HTR-8/SVneo (cell line): Measurements from ENCODE around the gene KLF2.
"Not testable (repeated sequence)": the region's sequence is repeated elsewhere in the genome, so short reads cannot be mapped to it uniquely, and the experiment has no call there.

Experiments used
- DNase-seq: peaks from one replicate; pipeline ENCODE4 v3.0.0; 2011; ENCODE audit warnings: low spot score, mixed read lengths; ENCODE audit not compliant: insufficient read length
- FAIRE-seq: peaks from 2 replicates; lab custom pipeline; 2011; peaks lifted over from hg19 to GRCh38; lab: Jason Lieb, UNC

KLF2 gene

GRCh38 chr19:16335226-16335625 is 10.6 kb downstream of the KLF2 start:
- FAIRE-seq (no peak), DNase-seq (no peak)

GRCh38 chr19:16336571-16336970 is 11.9 kb downstream of the KLF2 start:
- no peak for FAIRE-seq
- no peak for DNase-seq

- no peak for DNase-seq
- FAIRE-seq, result peak; percentile 58
Observed at GRCh38 chr19:16337809-16338469, 13.3 kb downstream of the KLF2 start.

GRCh38 chr19:16338470-16339360 is 14.1 kb downstream of the KLF2 start:
- peak; percentile 46 for FAIRE-seq
- peak; percentile 92 for DNase-seq

GRCh38 chr19:16339361-16339725 is 14.7 kb downstream of the KLF2 start:
- FAIRE-seq (peak; percentile 28), DNase-seq (no peak)

- DNase-seq (peak; percentile 78), FAIRE-seq (no peak)
Observed at GRCh38 chr19:16340092-16340491, 15.5 kb downstream of the KLF2 start.

- FAIRE-seq (no peak), DNase-seq (no peak)
Observed at GRCh38 chr19:16340654-16341053, 16.0 kb downstream of the KLF2 start.

- FAIRE-seq, result no peak
- DNase-seq, result no peak
Observed at GRCh38 chr19:16342002-16342715, 17.5 kb downstream of the KLF2 start.

GRCh38 chr19:16343156-16343555 is 18.5 kb downstream of the KLF2 start:
- DNase-seq, result no peak
- no peak for FAIRE-seq

- no peak for DNase-seq
- FAIRE-seq, result no peak
Observed at GRCh38 chr19:16345457-16345856, 20.8 kb downstream of the KLF2 start.

- DNase-seq, FAIRE-seq: not testable (repeated sequence)
Observed at GRCh38 chr19:16347099-16347498, 22.5 kb downstream of the KLF2 start.

GRCh38 chr19:16347706-16348105 is 23.1 kb downstream of the KLF2 start:
- DNase-seq (no peak), FAIRE-seq (no peak)

- no peak for FAIRE-seq
- no peak for DNase-seq
Observed at GRCh38 chr19:16349551-16350152, 25.0 kb downstream of the KLF2 start.

GRCh38 chr19:16351133-16351809 is 26.6 kb downstream of the KLF2 start:
- DNase-seq (no peak), FAIRE-seq (no peak)

GRCh38 chr19:16355293-16356043 is 30.8 kb downstream of the KLF2 start:
- peak; percentile 54 for DNase-seq
- no peak for FAIRE-seq

- no peak for FAIRE-seq
- no peak for DNase-seq
Observed at GRCh38 chr19:16358456-16358855, 33.8 kb downstream of the KLF2 start.

GRCh38 chr19:16359074-16359473 is 34.4 kb downstream of the KLF2 start:
- FAIRE-seq (no peak), DNase-seq (no peak)

GRCh38 chr19:16359964-16360363 is 35.3 kb downstream of the KLF2 start:
- DNase-seq (no peak), FAIRE-seq (no peak)

- FAIRE-seq, result no peak
- DNase-seq, result no peak
Observed at GRCh38 chr19:16360738-16361137, 36.1 kb downstream of the KLF2 start.
